ENCODE results near the gene EEA1.

DNA sequence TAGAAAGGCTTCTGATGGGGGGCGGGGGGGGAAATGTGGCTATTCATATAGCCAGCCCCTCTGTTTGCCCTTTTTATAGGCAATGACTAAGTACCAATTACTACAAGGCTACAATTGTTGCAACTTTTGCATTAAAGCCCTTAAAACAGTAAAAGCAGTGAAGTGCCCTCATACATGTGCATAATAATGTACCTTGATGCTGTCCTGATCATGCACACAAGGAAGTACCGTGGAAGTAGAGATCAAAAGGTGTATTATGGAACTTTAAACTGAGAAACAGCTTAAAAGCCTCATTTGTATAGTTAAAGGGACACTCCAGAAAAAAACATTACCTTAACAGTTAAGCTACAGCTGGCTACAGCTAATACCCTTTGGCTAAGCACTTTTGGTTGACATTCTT is 114.5 kb downstream of the EEA1 start:
- no peak for TF ChIP-seq POLR2A (IDR thresholded peaks at IDR 0.05)
- TF ChIP-seq, protein P1, sequence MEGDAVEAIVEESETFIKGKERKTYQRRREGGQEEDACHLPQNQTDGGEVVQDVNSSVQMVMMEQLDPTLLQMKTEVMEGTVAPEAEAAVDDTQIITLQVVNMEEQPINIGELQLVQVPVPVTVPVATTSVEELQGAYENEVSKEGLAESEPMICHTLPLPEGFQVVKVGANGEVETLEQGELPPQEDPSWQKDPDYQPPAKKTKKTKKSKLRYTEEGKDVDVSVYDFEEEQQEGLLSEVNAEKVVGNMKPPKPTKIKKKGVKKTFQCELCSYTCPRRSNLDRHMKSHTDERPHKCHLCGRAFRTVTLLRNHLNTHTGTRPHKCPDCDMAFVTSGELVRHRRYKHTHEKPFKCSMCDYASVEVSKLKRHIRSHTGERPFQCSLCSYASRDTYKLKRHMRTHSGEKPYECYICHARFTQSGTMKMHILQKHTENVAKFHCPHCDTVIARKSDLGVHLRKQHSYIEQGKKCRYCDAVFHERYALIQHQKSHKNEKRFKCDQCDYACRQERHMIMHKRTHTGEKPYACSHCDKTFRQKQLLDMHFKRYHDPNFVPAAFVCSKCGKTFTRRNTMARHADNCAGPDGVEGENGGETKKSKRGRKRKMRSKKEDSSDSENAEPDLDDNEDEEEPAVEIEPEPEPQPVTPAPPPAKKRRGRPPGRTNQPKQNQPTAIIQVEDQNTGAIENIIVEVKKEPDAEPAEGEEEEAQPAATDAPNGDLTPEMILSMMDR (IDR thresholded peaks at IDR 0.05): no peak
